ENCODE measurements around the gene SUPT7L.

SUPT7L gene

DNA sequence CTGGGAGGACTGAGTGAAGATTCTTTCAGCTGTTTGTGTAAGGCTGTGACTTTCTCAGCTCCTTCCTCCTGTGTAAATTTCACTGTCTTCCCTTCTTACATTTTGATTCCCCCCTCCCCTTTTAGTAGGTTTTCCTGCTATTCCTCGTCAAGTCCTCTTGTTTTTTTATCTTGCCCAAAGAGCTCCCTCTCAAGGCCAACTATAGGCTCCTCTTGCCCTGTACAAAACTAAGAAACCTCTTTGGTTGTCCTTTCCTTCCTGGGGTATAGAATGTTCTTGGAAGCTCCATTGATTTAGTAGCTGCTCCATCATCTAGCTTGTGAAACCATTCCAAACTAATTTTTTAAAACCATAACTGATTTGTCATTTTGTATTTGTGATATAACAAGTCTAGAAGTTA, 41.9 kb downstream of the SUPT7L start:
- Histone ChIP-seq H2BK12ac (ENCODE audit: low read length in 2 of 2) (no peak overlapping the region), H2BK15ac (ENCODE audit: low read depth, poor library complexity, severe bottlenecking) (no peak overlapping the region), H3K4me2 (ENCODE audit: low read length, poor library complexity, severe bottlenecking) (no peak overlapping the region), H3K23ac (ENCODE audit: low read length in 2 of 2) (no peak overlapping the region), H2AK5ac (ENCODE audit: low read length, severe bottlenecking) (peak overlapping the region; percentile 94), H3K27me3 (ENCODE audit: control insufficient read depth in 1 of 2, insufficient read depth in 1 of 2, low read length in 2 of 2) (no peaks in the 10 kb centered on the region), H2BK120ac (ENCODE audit: low read depth, low read length) (no peak overlapping the region), H3K4me1 (ENCODE audit: control insufficient read depth, insufficient read depth, low read depth, low read length) (peaks cover 2% of the 10 kb centered on the region), H3K4me3 (ENCODE audit: insufficient read depth in 1 of 2, low read depth in 1 of 2, low read length in 2 of 2) (no peak overlapping the region), H3K79me1 (replicated peaks; ENCODE audit: low read length, poor library complexity, severe bottlenecking) (peaks cover 10% of the 10 kb centered on the region), H2BK5ac (ENCODE audit: low read depth, low read length, poor library complexity, severe bottlenecking) (no peak overlapping the region), H2AFZ (ENCODE audit: low read depth, low read length) (no peak overlapping the region), H3K4ac (ENCODE audit: low read depth in 1 of 2, low read length in 2 of 2) (no peak overlapping the region), H4K91ac (ENCODE audit: low read length) (no peak overlapping the region), H3K36me3 (ENCODE audit: control insufficient read depth in 1 of 2, insufficient read depth in 2 of 2, low read depth in 1 of 2, low read length in 2 of 2) (peaks cover 17 to 85% of the 10 kb centered on the region in 2 experiments), H3K9me3 (ENCODE audit: control insufficient read depth, low read length) (no peaks in the 10 kb centered on the region), H4K8ac (ENCODE audit: low read length) (no peak overlapping the region), H3K27ac (ENCODE audit: low read length, poor library complexity, severe bottlenecking) (peak overlapping the region; percentile 15), H3K18ac (ENCODE audit: low read depth in 1 of 2, low read length in 2 of 2) (no peak overlapping the region), H3K9ac (ENCODE audit: low read length) (no peak overlapping the region), H3K14ac (ENCODE audit: low read length in 2 of 2) (no peak overlapping the region)
- WGBS, result 71% methylated on average over 1 of the region's 1 CpG
- DNase-seq, result no peak

DNA sequence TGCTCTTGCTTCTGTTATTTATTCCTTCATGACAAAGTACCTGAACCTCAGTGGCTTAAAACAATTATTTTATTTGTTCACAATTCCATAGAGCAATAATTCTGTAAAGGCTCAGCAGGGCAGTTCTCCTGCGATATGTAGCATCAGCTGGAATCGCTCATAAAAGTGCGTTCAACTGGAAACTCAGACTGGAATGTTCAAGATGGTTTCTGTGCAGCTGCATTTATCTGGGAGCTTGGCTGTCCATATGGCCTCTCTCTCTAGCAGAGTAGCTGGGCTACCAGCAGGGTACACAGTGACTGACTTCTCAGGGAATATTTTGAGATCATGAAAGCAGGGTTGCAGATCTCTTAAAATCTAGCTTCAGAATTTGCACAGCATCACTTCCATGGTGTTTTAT, 48.1 kb downstream of the SUPT7L start:
- Histone ChIP-seq H2AK5ac (ENCODE audit: low read length, severe bottlenecking) (no peak overlapping the region), H3K18ac (ENCODE audit: low read depth in 1 of 2, low read length in 2 of 2) (no peak overlapping the region), H4K91ac (ENCODE audit: low read length) (no peak overlapping the region), H3K27ac (ENCODE audit: low read length, poor library complexity, severe bottlenecking) (peak overlapping the region; percentile 54), H2BK12ac (ENCODE audit: low read length in 2 of 2) (no peak overlapping the region), H2BK120ac (ENCODE audit: low read depth, low read length) (no peak overlapping the region), H3K4ac (ENCODE audit: low read depth in 1 of 2, low read length in 2 of 2) (no peak overlapping the region), H3K36me3 (ENCODE audit: control insufficient read depth in 1 of 2, insufficient read depth in 2 of 2, low read depth in 1 of 2, low read length in 2 of 2) (peaks cover 12 to 75% of the 10 kb centered on the region in 2 experiments), H3K23ac (ENCODE audit: low read length in 2 of 2) (no peak overlapping the region), H2BK5ac (ENCODE audit: low read depth, low read length, poor library complexity, severe bottlenecking) (no peak overlapping the region), H2AFZ (ENCODE audit: low read depth, low read length) (no peak overlapping the region), H3K9ac (ENCODE audit: low read length) (no peak overlapping the region), H3K4me2 (ENCODE audit: low read length, poor library complexity, severe bottlenecking) (no peak overlapping the region), H3K9me3 (ENCODE audit: control insufficient read depth, low read length) (no peaks in the 10 kb centered on the region), H3K79me1 (replicated peaks; ENCODE audit: low read length, poor library complexity, severe bottlenecking) (peaks cover 18% of the 10 kb centered on the region), H2BK15ac (ENCODE audit: low read depth, poor library complexity, severe bottlenecking) (no peak overlapping the region), H3K4me3 (ENCODE audit: insufficient read depth in 1 of 2, low read depth in 1 of 2, low read length in 2 of 2) (no peak overlapping the region), H3K27me3 (ENCODE audit: control insufficient read depth in 1 of 2, insufficient read depth in 1 of 2, low read length in 2 of 2) (no peaks in the 10 kb centered on the region), H3K4me1 (ENCODE audit: control insufficient read depth, insufficient read depth, low read depth, low read length) (no peaks in the 10 kb centered on the region), H4K8ac (ENCODE audit: low read length) (no peak overlapping the region), H3K14ac (ENCODE audit: low read length in 2 of 2) (no peak overlapping the region)
- whole genome bisulfite sequencing, result 98% methylated on average over 3 of the region's 3 CpGs
- no peak for DNase-seq

DNA sequence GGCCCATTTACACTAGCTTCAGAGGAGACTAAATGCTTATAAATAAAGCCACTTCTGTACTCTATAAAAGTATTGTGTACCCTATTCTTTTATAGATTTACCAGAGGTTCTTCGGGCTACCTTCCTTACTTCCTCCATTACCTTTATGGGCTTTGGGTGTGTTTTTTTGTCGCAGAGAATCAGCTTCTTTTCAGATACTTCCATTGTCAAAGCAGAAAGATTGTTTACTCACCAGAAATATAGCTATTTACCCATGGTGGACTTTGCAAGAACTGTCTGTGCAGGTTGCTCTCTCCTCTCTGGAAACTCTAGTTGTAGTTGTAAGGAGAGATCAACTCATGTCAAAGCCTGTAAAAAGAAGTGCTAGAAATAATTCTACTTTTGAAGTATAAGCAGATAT, 49.4 kb downstream of the SUPT7L start:
- Histone ChIP-seq H3K9me3 (ENCODE audit: control insufficient read depth, low read length) (no peaks in the 10 kb centered on the region), H3K18ac (ENCODE audit: low read depth in 1 of 2, low read length in 2 of 2) (no peak overlapping the region), H3K27me3 (ENCODE audit: control insufficient read depth in 1 of 2, insufficient read depth in 1 of 2, low read length in 2 of 2) (no peaks in the 10 kb centered on the region), H4K8ac (ENCODE audit: low read length) (no peak overlapping the region), H4K91ac (ENCODE audit: low read length) (no peak overlapping the region), H2BK5ac (ENCODE audit: low read depth, low read length, poor library complexity, severe bottlenecking) (no peak overlapping the region), H3K23ac (ENCODE audit: low read length in 2 of 2) (no peak overlapping the region), H3K36me3 (ENCODE audit: control insufficient read depth in 1 of 2, insufficient read depth in 2 of 2, low read depth in 1 of 2, low read length in 2 of 2) (peaks cover 17 to 68% of the 10 kb centered on the region in 2 experiments), H2BK120ac (ENCODE audit: low read depth, low read length) (no peak overlapping the region), H3K4ac (ENCODE audit: low read depth in 1 of 2, low read length in 2 of 2) (no peak overlapping the region), H3K4me1 (ENCODE audit: control insufficient read depth, insufficient read depth, low read depth, low read length) (no peaks in the 10 kb centered on the region), H2AK5ac (ENCODE audit: low read length, severe bottlenecking) (no peak overlapping the region), H3K27ac (ENCODE audit: low read length, poor library complexity, severe bottlenecking) (no peak overlapping the region), H3K79me1 (replicated peaks; ENCODE audit: low read length, poor library complexity, severe bottlenecking) (peaks cover 21% of the 10 kb centered on the region), H2BK15ac (ENCODE audit: low read depth, poor library complexity, severe bottlenecking) (no peak overlapping the region), H3K4me3 (ENCODE audit: insufficient read depth in 1 of 2, low read depth in 1 of 2, low read length in 2 of 2) (no peak overlapping the region), H2AFZ (ENCODE audit: low read depth, low read length) (no peak overlapping the region), H3K14ac (ENCODE audit: low read length in 2 of 2) (no peak overlapping the region), H2BK12ac (ENCODE audit: low read length in 2 of 2) (no peak overlapping the region), H3K4me2 (ENCODE audit: low read length, poor library complexity, severe bottlenecking) (no peak overlapping the region), H3K9ac (ENCODE audit: low read length) (no peak overlapping the region)
- no peak for DNase-seq
- no CpG with 5 or more reads among the region's 2 CpGs for WGBS

- H3K4ac ChIP-seq (ENCODE audit: low read depth in 1 of 2, low read length in 2 of 2), result no peak overlapping the region
- H3K36me3 ChIP-seq (ENCODE audit: control insufficient read depth in 1 of 2, insufficient read depth in 2 of 2, low read depth in 1 of 2, low read length in 2 of 2), result peaks cover 31 to 67% of the 10 kb centered on the region in 2 experiments
- no peak overlapping the region for H3K14ac ChIP-seq (ENCODE audit: low read length in 2 of 2)
- no peak overlapping the region for H3K18ac ChIP-seq (ENCODE audit: low read depth in 1 of 2, low read length in 2 of 2)
- H3K4me3 ChIP-seq (ENCODE audit: insufficient read depth in 1 of 2, low read depth in 1 of 2, low read length in 2 of 2), result no peak overlapping the region
- H3K9me3 ChIP-seq (ENCODE audit: control insufficient read depth, low read length), result no peaks in the 10 kb centered on the region
- no peaks in the 10 kb centered on the region for H3K4me1 ChIP-seq (ENCODE audit: control insufficient read depth, insufficient read depth, low read depth, low read length)
- H3K27ac ChIP-seq (ENCODE audit: low read length, poor library complexity, severe bottlenecking), result peak overlapping the region; percentile 58
- no peak overlapping the region for H2BK15ac ChIP-seq (ENCODE audit: low read depth, poor library complexity, severe bottlenecking)
- no peak overlapping the region for H2AFZ ChIP-seq (ENCODE audit: low read depth, low read length)
- no peak overlapping the region for H2BK5ac ChIP-seq (ENCODE audit: low read depth, low read length, poor library complexity, severe bottlenecking)
- H2BK120ac ChIP-seq (ENCODE audit: low read depth, low read length), result no peak overlapping the region
- no peak for DNase-seq
- no peak overlapping the region for H4K91ac ChIP-seq (ENCODE audit: low read length)
- H3K27me3 ChIP-seq (ENCODE audit: control insufficient read depth in 1 of 2, insufficient read depth in 1 of 2, low read length in 2 of 2), result no peaks in the 10 kb centered on the region
- H3K23ac ChIP-seq (ENCODE audit: low read length in 2 of 2), result no peak overlapping the region
- WGBS, result 88% methylated on average over 2 of the region's 2 CpGs
- no peak overlapping the region for H3K4me2 ChIP-seq (ENCODE audit: low read length, poor library complexity, severe bottlenecking)
- no peak overlapping the region for H4K8ac ChIP-seq (ENCODE audit: low read length)
- H2AK5ac ChIP-seq (ENCODE audit: low read length, severe bottlenecking), result no peak overlapping the region
- no peak overlapping the region for H3K9ac ChIP-seq (ENCODE audit: low read length)
- peaks cover 21% of the 10 kb centered on the region for H3K79me1 ChIP-seq (replicated peaks; ENCODE audit: low read length, poor library complexity, severe bottlenecking)
- H2BK12ac ChIP-seq (ENCODE audit: low read length in 2 of 2), result no peak overlapping the region
Observed at GRCh38 chr2:27606611-27607010, 56.8 kb downstream of the SUPT7L start.
